HepG2 (cell line): ENCODE measurements around the gene OSCP1. TPM values are rescaled to one million over a fixed set of nuclear protein-coding genes. Genes with fewer than 3 reads are reported as not detected.

ENCODE experiments used
- ATF4 ChIP-seq, 2 experiments: fragments of 450-650 bp in 1 of 2; sonication (generic) in 1 of 2; formaldehyde crosslinking; IDR thresholded peaks; 2 replicates each; pipeline versions ENCODE4 v1.5.0 to v1.8.0; 2020 to 2022; ENCODE audit warnings: mild to moderate bottlenecking in 1 of 2, missing genetic modification reagents in 1 of 2
- BRD4 ChIP-seq: sonication (generic); formaldehyde crosslinking; IDR thresholded peaks from 2 replicates; pipeline ENCODE4 v1.4.0; 2020; ENCODE audit warnings: missing genetic modification reagents
- CCAR2 ChIP-seq: fragments of 200-400 bp; formaldehyde crosslinking; optimal IDR thresholded peaks from 2 replicates; pipeline ENCODE3; 2018; ENCODE audit warnings: low read depth, mild to moderate bottlenecking, low read length, moderate library complexity
- EHMT2 ChIP-seq: fragments of 200-600 bp; sonication (generic); IDR thresholded peaks from 2 replicates; pipeline ENCODE4 v1.7.0; 2017; ENCODE audit warnings: antibody characterized with exemption, low read depth, low read length, borderline replicate concordance
- ELF3 ChIP-seq: IDR thresholded peaks from 2 replicates; pipeline ENCODE4 v1.6.1; 2016; ENCODE audit warnings: missing genetic modification reagents, missing compliant biosample characterization
- ELF4 ChIP-seq: sonication (generic); formaldehyde crosslinking; IDR thresholded peaks from 2 replicates; pipeline ENCODE4 v1.5.0; 2020; ENCODE audit warnings: missing genetic modification reagents, mild to moderate bottlenecking, moderate library complexity, borderline replicate concordance
- ETS1 ChIP-seq: sonication (generic); formaldehyde crosslinking; IDR thresholded peaks from 2 replicates; pipeline ENCODE4 v1.4.0; 2020; ENCODE audit warnings: missing genetic modification reagents
- GABPA ChIP-seq, 2 experiments: IDR thresholded peaks; 2 replicates each; pipeline ENCODE4 v1.6.1; 2011 to 2016; ENCODE audit warnings: low read depth in 2 of 2, low read length in 1 of 2, missing biosample characterization in 1 of 2, missing genetic modification characterization in 1 of 2
- HBP1 ChIP-seq: IDR thresholded peaks from 2 replicates; pipeline ENCODE4 v1.6.1; 2016; ENCODE audit warnings: low read depth, control low read depth
- IRF1 ChIP-seq: sonication (generic); formaldehyde crosslinking; IDR thresholded peaks from 2 replicates; pipeline ENCODE4 v1.4.0; 2020; ENCODE audit warnings: low read depth, mild to moderate bottlenecking, missing genetic modification reagents
- KLF9 ChIP-seq: IDR thresholded peaks from 2 replicates; pipeline ENCODE4 v1.6.1; 2016; ENCODE audit warnings: low read depth
- NFE2L2 ChIP-seq: fragments of 150-350 bp; IDR thresholded peaks from 2 replicates; pipeline ENCODE4 v1.6.1; 2014; ENCODE audit warnings: low read length
- NFKBIZ ChIP-seq: IDR thresholded peaks from 2 replicates; pipeline ENCODE4 v1.6.1; 2018; ENCODE audit warnings: missing genetic modification reagents, missing compliant biosample characterization
- RCOR2 ChIP-seq: IDR thresholded peaks from 2 replicates; pipeline ENCODE4 v1.6.1; 2016; ENCODE audit warnings: missing biosample characterization, missing genetic modification reagents
- RFX1 ChIP-seq: fragments of 450-650 bp; IDR thresholded peaks from 2 replicates; pipeline ENCODE4 v1.6.1; 2017
- SAP130 ChIP-seq: IDR thresholded peaks from 2 replicates; pipeline ENCODE4 v1.6.1; 2016; ENCODE audit warnings: low read depth
- SMYD3 ChIP-seq: sonication (generic); formaldehyde crosslinking; IDR thresholded peaks from 2 replicates; pipeline ENCODE4 v1.8.1; 2023; ENCODE audit warnings: mild to moderate bottlenecking, missing genetic modification reagents
- SP1 ChIP-seq, 2 experiments: fragments of 450-650 bp in 1 of 2; sonication (generic) in 1 of 2; formaldehyde crosslinking in 1 of 2; IDR thresholded peaks; 2 replicates each; pipeline versions ENCODE4 v1.4.0 to v1.6.1; 2016 to 2020; ENCODE audit warnings: missing genetic modification reagents in 1 of 2
- TGIF2 ChIP-seq: IDR thresholded peaks from 2 replicates; pipeline ENCODE4 v1.6.1; 2016; ENCODE audit warnings: control low read depth, missing compliant biosample characterization
- YEATS4 ChIP-seq: sonication (generic); formaldehyde crosslinking; IDR thresholded peaks from 2 replicates; pipeline ENCODE4 v1.4.0; 2020; ENCODE audit warnings: missing genetic modification reagents, borderline replicate concordance
- ZFP37 ChIP-seq: sonication (generic); formaldehyde crosslinking; IDR thresholded peaks from 2 replicates; pipeline ENCODE4 v1.4.0; 2020; ENCODE audit warnings: missing genetic modification reagents, borderline replicate concordance
- ZNF709 ChIP-seq: sonication (generic); formaldehyde crosslinking; IDR thresholded peaks from 2 replicates; pipeline ENCODE4 v1.5.0; 2020; ENCODE audit warnings: mild to moderate bottlenecking, missing genetic modification reagents
- ZNF788 ChIP-seq: sonication (generic); formaldehyde crosslinking; IDR thresholded peaks from 2 replicates; pipeline ENCODE4 v1.5.0; 2020; ENCODE audit warnings: mild to moderate bottlenecking, missing genetic modification reagents, borderline replicate concordance
- polyA plus RNA-seq, 8 experiments: library from polyadenylated mRNA; depleted of rRNA in 3 of 8; stranded (reverse) in 7 of 8; unstranded in 1 of 8; fragments of >200 nt; fragmentation: Illumina TruSeq in 4 of 8; extraction: Trizol in 4 of 8; gene quantifications; 2 replicates each; pipeline versions ENCODE4 v1.2.1 to v1.2.3, GENCODE V29; 2011 to 2016; ENCODE audit warnings: low read depth in 4 of 8, missing spikeins in 1 of 8, mixed read lengths in 1 of 8; ENCODE audit not compliant: insufficient read depth in 1 of 8
- total RNA-seq, 5 experiments: library from RNA; depleted of rRNA; stranded (reverse); fragments of >200 nt; fragmentation: Illumina TruSeq; extraction: Trizol; gene quantifications; 2 replicates each; pipeline ENCODE4 v1.2.3, GENCODE V29; 2016; ENCODE audit warnings: low read depth in 1 of 5

The OSCP1 gene
- total and polyA plus RNA-seq, 2 of the 13 experiments (the other 11 are each of a cell fraction or from before 2014, with no cell fraction given), result 0.60 to 0.84 TPM

GRCh38 chr1:36486439-36487335 is 36.4 kb upstream of the OSCP1 start (continued):
- TF ChIP-seq EHMT2, result no peak; the same call in 1 of the 2 replicates
- TF ChIP-seq SAP130, result peak; percentile 90
- TF ChIP-seq NFE2L2, result no peak
- TF ChIP-seq YEATS4 (CRISPR knock-in tag), result peak; percentile 96
- peak; percentile 78; the same call in 1 of the 2 replicates for TF ChIP-seq NFKBIZ (CRISPR knock-in tag)
- TF ChIP-seq ZFP37 (CRISPR knock-in tag), result peak; percentile 96
- TF ChIP-seq SMYD3 (CRISPR knock-in tag), result peak; percentile 60; the same call in 1 of the 2 replicates
- TF ChIP-seq SP1 (IDR thresholded peaks at IDR 0.05), result no peak
- peak; percentile 69; the same call in 1 of the 2 replicates for TF ChIP-seq SP1 (CRISPR knock-in tag; IDR thresholded peaks at IDR 0.05)
- TF ChIP-seq RFX1, result no peak
- TF ChIP-seq HBP1 (CRISPR knock-in tag), result peak; percentile 21; the same call in 1 of the 2 replicates
- peak in 1 of 2 experiments; percentile 73; a peak in 2 of 4 replicates for TF ChIP-seq ATF4 (CRISPR knock-in tag; IDR thresholded peaks at IDR 0.05)
- peak; percentile 37 for TF ChIP-seq GABPA (IDR thresholded peaks at IDR 0.05; ENCODE audit: low read depth, low read length)
- peak; percentile 82 for TF ChIP-seq GABPA (CRISPR knock-in tag; IDR thresholded peaks at IDR 0.05; ENCODE audit: low read depth)
- TF ChIP-seq ZNF788 (CRISPR knock-in tag), result peak; percentile 97
- TF ChIP-seq KLF9 (CRISPR knock-in tag), result no peak
- TF ChIP-seq BRD4, result peak; percentile 83
- peak; percentile 70; the same call in 1 of the 2 replicates for TF ChIP-seq RCOR2 (CRISPR knock-in tag)
- TF ChIP-seq ZNF709 (CRISPR knock-in tag), result 0 out of 2 replicates have a peak, but pooled peaks have one; percentile 68
- 0 out of 2 replicates have a peak, but pooled peaks have one; percentile 82 for TF ChIP-seq IRF1 (CRISPR knock-in tag)
- no peak for TF ChIP-seq ETS1 (CRISPR knock-in tag)
- no peak for TF ChIP-seq CCAR2
- no peak for TF ChIP-seq TGIF2 (CRISPR knock-in tag)
- peak; percentile 89 for TF ChIP-seq ELF3 (CRISPR knock-in tag)
- peak; percentile 76; the same call in 1 of the 2 replicates for TF ChIP-seq ELF4
